ENCODE measurements around the gene SLC22A23.

The SLC22A23 gene

DNA sequence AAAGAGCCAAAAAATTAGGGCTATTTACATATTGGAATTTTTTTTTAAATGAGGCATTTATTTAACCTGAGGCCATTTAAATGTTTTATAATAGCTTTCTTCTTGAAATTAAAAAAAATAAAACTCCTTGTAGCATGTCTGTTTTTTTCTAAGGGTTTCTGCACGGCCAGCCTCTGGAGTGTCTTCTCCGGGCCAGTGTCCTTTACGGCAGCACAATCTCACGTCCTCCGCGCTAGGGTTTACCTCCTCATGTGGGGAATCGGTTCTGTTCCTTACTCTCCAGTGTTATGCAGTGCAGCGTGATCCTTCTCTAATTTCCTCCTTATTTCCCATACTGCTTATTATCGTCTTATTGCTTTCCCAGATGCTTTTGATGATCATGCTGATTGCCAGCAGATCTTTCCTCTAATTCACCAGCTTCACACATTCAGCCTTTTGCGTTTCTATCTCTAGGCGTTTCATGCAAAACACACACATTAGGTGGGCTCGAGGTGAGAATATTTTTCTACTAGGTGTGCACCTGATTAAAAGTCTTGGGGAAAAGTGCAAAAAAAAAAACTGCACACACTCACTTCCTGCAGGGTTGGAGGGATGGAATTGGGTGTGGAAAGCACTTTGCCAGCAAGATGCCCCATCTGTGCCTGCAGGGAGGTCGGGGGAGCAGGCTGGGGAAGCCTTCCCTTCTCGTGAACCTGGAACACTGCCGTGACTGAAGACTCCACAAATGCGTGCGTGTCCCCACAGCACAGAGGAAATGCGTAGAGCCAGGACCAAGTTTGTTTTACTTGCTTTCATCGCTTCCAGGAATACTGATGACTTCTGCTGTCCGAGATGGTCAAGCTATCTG lies 142.0 kb downstream of the SLC22A23 start:
- DNase-seq: no peak

DNA sequence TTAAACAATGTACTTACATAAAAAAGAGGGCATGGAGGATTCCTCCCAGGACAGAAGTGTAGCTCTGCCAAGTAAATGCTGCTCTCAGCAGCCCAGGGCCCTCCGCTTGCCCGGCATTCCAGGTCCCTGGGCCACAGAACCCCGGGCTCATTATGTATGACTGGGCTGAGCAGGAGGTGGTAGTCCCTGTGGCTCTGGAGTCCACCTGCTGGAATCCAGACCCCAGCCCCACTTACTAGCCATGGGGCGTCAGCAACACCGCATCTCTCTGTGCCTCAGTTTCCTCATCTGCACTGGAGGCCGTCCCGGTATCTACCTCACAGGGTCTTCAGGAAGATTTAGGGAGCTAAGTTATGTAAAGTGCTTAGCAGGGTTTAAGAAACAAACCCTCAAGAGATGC lies 142.7 kb downstream of the SLC22A23 start:
- DNase-seq: no peak

DNA sequence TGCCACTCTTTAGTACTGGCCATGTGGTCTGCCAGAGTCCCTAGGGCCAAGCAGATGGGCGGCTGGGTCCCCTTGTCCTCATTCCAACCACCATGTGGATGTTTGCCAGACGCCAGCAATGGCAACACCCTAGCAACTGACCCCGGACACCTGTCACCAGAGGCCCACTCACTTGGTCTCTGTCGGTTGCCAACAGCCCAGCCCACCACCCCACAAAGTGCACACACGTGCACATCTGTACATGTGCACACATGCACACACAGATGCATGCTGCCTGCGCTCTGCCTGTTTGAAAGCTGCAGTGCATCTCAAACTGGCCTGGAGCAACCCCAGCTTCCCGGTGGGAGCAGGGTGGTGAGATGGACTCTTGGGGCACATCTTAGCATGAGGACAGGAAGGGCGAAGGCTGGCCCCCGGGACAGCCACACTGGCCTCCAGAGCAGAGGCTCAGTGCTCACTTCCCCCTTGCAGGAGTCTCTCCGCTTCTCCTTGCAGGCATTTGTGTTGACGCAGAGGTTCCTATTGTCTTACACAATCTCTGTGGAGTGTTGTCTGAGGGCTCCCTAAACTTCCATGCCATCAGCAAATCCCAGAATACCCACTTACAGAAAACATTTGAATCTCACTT lies 144.1 kb downstream of the SLC22A23 start:
- no peak for DNase-seq

DNA sequence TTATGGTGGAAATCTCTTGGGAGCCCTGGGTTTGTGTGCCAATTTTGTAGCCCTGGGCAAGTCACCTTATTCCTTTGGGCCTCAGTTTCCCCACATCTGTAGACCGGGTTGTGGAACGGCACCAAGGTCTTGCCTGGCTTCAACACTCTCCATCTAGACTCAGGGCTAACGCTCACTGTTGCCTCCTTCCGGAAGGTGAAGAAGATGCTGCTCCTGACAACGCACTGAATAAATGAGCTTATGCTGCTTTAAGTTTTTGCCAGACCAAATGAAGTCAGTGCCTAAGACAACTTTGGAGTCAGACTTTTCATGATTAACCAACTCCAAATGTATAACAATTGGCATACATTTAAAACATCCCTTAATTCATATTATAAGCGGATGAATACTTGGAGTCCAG lies 145.0 kb downstream of the SLC22A23 start:
- no peak for DNase-seq

DNA sequence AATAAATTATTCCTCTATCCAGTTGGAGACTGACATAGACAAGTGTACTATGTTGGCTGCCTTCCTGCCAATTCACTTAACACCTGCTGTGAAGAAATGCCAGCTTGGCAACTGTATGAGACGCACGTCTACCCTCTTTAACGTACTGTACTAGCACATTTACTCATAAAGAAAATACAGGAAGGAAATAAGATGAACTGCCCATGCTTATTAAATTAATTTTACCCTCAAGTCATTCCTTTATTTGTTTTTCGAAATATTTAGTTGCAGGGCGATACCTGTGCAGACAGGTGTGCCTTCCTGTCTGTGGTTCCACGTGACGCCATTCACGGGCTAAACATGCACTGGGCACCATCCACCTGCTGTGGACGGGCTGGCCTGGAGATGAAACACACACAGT lies 146.1 kb downstream of the SLC22A23 start:
- DNase-seq: no peak

DNA sequence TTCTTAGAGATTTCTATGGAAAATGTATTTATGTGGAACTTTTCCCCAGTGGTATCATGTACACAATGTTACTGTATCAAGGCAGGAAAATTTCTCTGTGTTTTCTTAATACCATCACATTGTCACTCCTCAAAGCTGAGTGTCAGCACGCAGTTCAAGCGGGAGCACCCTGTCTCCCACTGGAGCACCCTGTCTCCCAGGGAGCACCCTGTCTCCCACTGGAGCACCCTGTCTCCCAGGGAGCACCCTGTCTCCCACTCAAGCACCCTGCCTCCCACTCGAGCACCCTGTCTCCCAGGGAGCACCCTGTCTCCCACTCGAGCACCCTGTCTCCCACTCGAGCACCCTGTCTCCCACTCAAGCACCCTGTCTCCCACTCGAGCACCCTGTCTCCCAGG lies 146.8 kb downstream of the SLC22A23 start:
- DNase-seq: no peak

DNA sequence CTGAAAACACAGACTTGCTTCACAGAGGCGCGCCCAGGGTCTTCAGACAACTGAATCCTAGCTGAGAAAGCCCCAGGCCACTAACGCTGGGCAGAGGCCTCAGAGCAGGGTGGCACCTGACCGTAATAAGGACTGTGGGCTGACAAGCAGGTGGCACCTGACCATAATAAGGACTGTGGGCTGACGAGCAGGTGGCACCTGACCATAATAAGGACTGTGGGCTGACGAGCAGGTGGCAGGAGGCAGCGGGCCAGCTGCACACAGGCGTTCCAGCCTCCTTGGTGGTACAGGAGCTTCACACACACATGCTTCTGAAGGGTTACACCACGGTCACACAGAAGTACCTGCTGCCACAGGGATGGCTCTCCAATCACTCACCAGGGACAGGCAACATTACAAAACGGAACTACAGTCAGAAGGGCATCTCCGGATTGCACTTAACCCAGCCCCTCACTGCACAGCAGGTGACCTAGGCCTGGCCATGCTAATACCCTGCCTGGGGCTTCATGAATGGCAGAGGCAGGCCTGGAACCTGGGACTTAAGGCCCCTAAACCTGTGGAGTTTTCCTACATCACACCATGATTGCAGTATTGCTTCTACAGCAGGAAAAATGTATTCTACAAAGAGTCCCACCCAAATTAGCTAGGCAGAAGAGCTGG lies 147.3 kb downstream of the SLC22A23 start:
- no peak for DNase-seq

DNA sequence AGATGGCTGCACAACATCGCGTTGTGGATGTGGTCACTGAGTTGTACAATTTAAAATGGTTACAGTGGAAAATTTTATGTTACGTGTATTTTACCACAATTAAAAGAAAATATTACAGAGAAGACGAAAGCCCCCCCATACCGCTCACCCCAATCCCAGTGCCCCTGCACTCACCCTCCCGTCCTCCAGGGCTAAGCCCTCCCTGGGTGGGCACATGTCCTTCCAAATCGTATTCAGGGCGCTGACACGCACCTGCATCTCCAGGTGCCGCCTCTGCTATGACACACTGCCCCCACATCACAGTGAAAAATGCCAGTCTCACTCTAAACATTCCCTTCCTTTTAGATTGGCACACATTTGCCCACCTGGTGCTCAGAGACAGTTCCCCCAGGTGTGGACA lies 148.7 kb downstream of the SLC22A23 start:
- no peak for DNase-seq

DNA sequence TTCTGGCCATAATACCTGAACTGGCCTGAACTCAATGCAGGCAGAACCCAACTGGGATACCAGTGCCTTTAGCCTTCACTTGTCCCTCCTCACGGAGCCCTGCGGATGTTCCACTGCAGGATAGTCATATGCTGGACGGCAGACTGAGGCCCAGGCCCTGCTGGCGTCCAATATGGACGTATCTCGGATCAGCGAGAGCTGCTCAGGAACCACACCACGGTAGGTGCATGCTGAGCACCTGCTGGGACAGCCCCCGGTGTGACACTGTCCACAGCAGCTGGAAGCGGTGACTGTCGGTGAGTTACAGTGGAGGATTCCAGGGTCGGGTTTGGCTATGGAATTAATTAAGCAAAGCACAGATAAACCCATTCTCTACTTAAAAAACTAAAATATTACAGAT lies 149.4 kb downstream of the SLC22A23 start:
- no peak for DNase-seq

DNA sequence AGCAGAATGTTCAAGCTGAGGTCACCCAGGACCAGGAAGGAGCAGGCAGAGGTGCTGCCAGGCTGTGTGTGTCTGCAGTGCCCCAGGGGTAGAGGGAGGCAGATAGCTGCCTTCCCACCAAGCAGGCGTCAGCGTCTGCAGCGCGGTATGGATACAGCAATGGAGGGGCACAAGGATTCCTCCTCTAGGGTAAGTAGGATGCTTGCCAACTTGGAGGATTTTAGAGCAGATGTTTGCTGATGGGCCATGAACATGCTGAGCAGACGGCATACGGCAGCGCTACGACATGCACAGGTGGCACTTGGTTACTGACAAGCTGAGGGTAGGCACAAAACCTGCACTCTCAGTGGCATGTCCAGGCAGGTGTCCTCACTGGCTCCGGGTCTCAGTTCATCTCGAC lies 150.0 kb downstream of the SLC22A23 start:
- no peak for DNase-seq

DNA sequence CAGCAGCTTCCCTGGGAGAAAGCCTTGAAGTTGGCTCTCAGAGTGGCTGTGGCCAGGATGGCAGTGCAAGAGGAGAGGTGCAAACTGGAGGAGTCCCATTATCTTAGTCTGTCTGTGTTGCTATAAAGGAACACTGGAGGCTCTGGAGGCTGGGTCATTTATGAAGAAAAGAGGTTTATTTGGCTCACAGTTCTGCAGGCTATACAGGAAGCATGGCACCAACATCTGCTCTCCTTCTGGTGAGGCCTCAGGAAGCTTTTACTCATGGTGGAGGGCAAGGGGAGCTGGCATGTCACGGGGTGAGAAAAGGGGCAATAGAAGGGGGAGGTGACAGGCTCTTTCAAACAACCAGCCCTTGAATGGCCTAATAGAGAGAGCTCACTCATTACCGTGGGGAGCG lies 151.0 kb downstream of the SLC22A23 start:
- DNase-seq: no peak

DNA sequence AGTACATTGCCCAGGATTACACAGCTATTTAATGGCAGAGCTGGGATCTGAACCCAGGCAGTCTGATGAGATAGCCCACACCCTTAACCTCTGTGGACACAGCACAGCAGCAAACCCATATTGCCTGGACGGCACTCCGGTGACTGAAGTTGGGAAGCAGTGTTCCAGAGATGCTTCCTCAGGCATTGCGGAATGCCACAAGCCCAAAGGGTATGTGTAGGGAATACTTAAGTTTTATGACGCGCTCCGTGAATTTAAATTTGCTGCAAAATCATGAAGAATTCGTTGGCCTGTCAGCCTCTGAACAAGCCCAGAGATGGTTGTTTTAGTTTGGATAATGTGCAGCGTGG lies 151.7 kb downstream of the SLC22A23 start:
- DNase-seq: no peak

DNA sequence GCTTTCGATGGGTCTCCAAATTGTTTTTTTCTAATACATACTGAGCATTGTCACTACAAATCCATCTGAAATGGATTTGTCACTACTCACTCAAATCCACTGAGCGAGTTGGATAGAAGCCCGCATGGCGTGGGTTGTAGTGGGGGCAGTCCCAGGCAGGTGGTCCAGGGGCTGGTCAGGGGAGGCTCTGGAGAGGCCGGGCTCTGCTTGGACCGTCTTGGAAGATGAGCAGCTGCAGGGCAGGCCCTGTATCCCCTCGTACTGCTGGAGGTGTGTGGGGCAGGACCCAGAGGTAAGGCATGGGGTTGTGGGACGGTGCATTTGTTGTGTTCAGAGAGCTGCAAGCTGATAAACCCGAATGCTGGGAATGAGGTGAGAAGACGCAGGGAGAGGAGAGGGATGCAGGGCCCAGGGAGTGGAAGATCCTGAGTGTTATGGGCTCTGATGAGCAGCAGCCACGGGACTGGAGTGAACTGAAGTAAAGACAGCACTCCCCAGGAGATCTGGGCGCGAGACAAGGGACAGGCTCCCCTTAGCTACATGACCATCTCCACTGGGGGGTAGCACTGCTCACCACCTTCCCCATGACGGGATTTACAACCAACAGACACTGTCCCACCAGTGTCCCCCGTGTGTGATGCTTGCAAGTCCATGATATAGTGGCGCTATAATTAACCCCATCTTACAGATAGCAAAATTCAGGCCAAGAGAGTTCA lies 152.2 kb downstream of the SLC22A23 start:
- no peak for DNase-seq

DNA sequence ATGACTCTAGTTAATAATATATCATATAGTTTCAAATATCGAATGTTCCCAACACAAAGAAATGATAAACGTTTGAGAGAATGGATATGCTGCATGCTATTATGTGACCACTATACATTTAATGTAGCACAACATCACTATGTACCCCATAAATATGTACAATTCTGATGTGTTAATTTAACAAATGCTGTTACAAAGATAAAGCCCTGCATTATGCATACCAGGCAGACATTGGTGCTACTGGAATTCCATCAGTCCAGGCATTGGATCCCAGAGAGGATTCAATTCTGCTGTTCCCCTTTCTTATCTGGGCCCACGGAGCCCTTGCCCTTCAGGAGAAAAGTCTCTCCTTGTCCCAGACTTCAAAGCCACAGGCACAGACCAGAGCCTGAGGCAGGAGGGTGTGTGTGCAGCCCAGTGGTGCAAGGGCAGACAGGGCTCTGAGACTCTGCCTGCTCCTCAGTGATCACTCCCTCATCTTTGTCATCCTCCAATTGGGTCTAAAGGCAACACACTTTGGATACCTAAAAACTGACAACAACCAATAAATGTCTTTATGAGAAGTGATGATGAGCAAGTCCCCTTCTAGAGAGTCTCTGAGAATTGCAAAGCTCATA lies 152.9 kb downstream of the SLC22A23 start:
- DNase-seq: no peak

DNA sequence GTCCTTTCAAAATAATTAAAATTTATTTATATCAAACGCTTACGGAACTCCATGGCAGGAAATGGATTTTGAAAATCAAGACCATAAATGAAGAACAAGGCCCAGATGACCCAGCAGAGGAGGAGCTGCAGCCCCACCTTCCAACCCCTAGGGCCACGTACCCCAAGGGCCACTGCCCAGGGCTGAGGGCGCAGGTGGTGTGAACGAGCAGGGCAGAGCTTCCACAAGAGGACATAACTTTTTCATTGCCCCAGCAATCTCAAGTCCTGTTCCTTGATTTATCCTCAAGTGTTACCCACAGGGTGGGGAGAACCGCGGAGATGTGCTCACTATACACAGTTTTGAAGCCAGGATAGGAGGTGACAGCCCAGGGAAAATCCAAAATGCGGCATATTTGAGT lies 155.3 kb downstream of the SLC22A23 start:
- DNase-seq: no peak

DNA sequence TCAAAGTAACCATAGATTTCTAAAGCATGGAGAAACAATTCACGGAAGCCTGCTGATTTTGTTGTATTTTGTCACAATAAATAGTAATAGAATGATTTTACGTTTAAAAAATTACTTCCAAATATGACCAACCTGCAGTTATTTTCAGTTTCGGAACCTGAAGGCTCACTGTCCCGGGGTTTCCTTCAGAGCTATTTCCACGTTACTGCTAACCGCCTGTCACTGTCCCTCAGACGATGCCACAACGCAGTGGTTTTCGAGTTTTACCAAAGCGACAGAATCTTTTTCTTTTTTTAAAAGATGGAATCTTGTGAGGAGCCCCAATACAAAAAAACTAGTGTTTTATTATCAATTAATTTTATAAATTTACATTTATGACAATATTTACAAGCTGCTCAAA lies 157.6 kb downstream of the SLC22A23 start:
- no peak for DNase-seq

DNA sequence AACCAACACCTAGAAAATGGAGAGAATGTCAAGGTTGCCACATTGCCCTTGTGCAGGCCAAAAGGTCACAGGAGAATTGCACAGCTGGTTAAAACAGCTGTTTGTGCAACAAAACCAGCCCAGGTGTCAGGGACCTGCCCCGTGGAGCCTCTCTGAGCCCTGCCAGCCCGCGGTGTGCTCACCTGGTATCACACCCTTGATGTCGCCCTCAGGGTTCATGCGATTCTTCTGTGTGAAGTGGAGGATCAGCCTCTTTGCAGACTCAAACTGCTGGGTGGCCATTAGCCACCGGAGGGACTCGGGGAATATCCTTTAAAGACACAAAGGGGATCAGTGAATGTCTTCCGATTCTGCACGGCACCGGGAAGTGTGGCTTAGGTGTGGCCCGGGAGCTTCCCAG lies 158.9 kb downstream of the SLC22A23 start:
- DNase-seq: no peak

DNA sequence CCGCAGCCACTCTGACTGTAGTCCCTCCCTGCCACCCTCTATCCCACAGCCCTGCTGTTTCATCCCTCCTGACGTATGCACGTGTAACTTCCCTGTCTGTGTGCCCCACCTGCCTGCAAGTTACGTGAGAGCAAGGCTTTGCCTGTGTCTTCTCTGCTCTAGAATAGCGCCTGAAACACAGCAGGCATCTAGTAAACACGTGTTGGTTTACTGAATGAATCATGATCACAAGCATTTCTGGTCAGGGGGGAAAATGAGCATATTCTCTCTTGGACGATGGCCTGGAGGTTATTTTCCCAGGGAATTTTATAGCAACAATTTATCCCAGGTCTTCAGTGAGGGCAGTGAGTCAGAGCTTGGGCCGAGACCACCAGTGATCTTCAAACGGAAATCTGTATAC lies 159.8 kb downstream of the SLC22A23 start:
- no peak for DNase-seq

DNA sequence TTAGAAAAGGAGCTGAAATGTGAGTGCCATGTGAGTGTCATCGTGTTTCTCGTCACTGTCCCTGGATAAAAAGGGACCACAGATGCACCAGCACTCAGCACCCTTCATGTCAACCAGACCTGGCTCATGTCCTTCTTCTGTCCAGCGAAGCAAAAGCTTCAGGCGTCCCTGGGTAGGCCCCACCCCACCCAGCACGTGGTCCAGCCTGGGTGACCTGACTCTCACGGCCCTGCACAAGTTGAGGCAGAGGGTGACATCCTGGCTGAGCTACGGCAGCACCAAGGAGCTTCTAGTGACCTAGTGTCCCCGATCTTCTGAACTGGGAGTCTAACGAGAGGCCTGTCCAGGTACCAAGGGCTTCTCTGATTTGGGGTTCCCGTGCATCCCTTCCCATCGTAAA lies 160.3 kb downstream of the SLC22A23 start:
- no peak for DNase-seq

DNA sequence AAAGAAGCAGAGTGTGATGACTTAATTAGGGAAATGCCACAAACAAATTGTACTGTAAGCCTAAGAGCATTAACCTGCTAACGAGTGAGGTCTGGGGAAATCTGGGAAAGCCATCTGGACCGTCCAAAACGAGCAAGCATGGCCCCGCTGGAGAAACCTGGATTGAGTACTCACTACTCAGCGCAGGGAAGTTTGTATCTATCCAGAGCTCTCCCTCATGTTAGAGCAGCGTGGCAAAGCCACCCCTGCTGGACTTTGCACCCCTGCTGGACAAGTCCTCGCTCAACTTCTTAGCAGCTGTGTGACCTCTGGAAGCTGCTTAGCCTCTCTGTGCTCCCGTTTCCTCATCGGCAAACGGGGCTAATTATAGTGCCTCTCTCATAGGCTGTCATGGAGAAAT lies 160.8 kb downstream of the SLC22A23 start:
- DNase-seq: no peak

DNA sequence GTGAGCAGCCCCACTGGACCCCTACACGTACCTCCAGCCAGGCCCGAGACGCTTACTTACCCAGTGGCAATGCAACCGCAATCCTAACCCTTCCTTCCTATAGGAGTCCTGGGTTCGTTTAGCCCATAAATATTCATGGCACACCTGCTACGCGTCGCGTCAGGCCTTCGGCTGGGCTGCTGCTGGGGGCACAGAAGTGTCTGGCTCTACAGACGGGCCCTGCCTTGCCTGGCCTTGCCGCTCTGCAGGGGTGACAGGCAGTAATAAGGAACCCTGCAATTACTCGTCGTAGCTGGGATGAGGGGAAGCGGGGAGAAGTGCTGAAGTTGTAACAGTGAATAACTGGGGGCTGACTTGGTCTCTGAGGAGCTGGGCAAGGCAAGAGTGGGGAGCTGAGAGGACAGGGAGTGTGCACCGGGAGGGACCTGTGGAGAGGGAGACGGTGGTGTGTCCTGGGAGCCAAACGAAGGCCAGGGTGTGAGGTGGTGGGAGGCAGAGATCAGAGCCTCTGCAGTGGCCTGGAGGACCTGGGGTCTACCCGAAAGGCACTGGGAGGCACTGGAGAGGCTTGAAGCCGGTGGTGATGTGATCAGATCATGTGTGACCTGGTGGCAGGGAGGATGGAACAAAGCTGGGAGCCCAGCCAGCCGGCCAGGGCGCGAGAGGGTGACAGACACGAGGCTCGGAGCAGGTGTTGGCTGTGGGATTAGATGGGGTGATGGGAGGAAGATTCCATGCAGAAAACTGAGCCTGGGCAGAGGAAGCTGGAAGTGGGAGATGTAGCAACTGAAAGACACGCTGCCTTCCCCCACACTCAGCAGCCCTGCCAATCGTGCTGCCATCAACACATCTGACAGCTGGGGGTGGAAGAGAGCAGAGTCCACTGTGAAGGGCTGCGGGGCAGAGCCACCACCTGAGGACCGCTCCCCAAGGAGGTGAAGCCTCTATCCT lies 161.7 kb downstream of the SLC22A23 start:
- no peak for DNase-seq

DNA sequence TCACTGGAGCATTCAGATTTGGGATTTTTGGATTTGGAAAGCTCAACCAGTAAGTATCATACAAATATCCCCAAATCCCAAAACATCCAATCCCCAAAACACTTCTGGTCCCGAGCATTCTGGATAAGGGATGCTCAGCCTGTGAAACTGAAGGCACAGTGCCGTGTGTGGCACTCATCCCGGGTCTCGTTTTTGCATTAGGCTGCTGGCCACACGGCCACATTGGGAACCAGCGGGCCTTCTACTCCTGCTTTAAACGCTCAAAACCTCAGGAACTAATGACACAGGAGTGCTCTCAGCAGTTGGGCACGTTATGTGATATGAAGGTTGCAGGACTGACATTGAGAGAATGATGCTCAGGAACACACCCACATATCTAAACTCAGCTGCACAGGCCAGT lies 162.5 kb downstream of the SLC22A23 start:
- DNase-seq: no peak

Data from NCI-H2081 treated with DMSO at 0.1 percent for 48 hours (cell line).